GM20000 (cell line): ENCODE results near the gene ADARB2.

Source experiments
- DNase-seq: peaks from one replicate; pipeline ENCODE4 v3.0.0; 2012; ENCODE audit warnings: low spot score
- TF ChIP-seq, protein P1 (sequence below): IDR thresholded peaks from 2 replicates; pipeline ENCODE4 v1.5.1; 2012; ENCODE audit warnings: mild to moderate bottlenecking, control low read depth; ENCODE audit errors: extremely low read depth, missing control alignments

Gene ADARB2

DNA sequence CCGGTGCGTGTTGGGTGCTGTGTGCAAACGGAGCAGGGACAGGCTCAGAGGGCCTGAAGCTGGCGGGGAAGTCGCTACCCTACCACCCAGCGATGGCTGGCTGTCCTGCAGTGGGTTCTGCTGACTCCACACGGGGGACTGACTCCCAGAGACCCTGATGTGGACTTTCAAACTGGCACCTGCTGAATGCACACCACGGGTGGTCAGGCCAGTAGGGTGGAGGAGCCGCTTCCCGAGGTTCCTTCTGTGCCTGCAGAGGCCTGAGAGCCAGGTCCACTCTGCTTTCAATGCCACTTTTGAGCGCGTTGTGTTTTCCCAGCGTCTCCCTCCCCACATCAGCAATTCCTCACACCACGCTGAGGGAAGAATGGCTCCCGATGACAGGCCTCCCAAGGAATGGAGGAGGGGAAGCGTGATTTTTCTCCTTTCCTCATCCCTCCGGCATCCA lies 135.3 kb downstream of the ADARB2 start:
- no peak for DNase-seq
- TF ChIP-seq, protein P1, sequence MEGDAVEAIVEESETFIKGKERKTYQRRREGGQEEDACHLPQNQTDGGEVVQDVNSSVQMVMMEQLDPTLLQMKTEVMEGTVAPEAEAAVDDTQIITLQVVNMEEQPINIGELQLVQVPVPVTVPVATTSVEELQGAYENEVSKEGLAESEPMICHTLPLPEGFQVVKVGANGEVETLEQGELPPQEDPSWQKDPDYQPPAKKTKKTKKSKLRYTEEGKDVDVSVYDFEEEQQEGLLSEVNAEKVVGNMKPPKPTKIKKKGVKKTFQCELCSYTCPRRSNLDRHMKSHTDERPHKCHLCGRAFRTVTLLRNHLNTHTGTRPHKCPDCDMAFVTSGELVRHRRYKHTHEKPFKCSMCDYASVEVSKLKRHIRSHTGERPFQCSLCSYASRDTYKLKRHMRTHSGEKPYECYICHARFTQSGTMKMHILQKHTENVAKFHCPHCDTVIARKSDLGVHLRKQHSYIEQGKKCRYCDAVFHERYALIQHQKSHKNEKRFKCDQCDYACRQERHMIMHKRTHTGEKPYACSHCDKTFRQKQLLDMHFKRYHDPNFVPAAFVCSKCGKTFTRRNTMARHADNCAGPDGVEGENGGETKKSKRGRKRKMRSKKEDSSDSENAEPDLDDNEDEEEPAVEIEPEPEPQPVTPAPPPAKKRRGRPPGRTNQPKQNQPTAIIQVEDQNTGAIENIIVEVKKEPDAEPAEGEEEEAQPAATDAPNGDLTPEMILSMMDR, result no peak

DNA sequence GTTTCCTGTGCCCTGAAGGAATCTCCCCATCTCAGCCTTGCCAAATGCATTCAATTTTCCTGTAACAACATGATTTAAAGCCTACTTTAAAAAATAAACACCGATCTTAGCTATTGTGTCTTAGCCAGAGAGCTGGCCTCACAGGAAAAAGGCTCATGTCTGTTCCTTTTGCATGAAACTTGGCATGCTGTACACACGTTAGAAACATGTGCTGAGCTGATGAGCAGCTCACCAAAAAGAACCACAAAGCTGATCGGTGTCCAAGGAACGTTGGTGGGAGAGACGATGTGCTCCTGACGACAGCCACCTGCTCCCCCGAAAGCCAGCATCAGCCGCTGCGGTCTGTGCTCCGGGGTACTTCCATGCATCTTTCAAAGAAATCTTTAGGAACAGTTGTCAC lies 135.9 kb downstream of the ADARB2 start:
- DNase-seq, result no peak
- TF ChIP-seq, protein P1, result no peak

DNA sequence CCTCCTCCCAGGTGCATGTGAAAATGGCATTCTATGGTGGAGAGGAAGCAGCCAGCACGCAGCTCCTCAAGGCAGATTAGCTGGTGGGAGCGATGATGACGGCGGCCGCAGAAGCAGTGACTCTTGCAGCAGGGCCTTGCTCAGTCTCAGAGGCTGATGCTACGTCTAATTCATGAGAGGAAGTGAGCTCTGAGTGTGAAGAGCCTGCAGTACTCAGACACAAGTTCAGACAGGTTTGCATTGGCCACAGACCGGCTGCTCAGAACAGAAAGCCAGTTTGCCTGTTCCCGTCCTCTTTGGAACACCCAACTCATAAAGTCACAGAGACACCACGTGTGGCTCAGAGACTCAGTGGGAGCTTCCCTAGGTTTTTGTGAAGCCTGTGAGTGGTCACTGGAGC lies 136.5 kb downstream of the ADARB2 start:
- TF ChIP-seq, protein P1, result no peak

DNA sequence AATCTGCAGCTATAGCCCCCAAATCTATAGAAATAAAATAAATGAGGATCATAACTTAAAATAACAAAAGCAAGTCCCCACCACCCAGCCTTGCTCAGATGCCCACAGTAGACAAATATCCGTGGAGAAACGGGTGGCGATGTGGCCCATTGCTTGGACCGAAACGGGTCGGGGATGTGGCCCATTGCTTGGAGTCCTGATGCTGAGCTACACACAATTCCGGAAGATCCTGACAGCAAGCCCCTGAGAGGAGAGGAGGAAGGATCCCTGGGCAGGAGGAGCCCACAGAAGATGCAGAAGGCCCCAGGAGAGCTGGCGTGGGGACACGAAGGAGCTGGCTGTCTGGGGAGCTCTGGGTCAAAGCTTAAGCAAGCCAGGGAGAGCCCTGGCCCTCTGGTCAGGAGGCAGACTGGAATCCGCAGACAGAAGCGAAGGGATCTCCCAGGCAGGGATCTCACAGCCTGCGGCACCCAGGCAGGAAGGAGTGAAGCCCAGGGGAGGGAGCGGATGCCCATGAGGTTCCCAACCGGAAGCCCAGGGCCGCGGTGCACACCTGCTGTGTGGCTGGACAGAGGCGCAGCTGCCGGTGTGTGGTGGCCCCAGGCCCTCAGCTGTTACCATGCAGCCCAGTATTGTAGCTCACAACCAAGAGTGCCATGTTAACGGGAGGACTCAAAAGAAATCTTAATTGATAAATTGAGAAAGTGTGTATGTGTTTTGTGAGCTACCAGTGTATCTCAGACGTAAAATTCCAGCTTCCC lies 138.8 kb downstream of the ADARB2 start:
- TF ChIP-seq, protein P1, result no peak

More for the DNA sequence above, 136.5 kb downstream of the ADARB2 start:
- no peak for DNase-seq

DNA sequence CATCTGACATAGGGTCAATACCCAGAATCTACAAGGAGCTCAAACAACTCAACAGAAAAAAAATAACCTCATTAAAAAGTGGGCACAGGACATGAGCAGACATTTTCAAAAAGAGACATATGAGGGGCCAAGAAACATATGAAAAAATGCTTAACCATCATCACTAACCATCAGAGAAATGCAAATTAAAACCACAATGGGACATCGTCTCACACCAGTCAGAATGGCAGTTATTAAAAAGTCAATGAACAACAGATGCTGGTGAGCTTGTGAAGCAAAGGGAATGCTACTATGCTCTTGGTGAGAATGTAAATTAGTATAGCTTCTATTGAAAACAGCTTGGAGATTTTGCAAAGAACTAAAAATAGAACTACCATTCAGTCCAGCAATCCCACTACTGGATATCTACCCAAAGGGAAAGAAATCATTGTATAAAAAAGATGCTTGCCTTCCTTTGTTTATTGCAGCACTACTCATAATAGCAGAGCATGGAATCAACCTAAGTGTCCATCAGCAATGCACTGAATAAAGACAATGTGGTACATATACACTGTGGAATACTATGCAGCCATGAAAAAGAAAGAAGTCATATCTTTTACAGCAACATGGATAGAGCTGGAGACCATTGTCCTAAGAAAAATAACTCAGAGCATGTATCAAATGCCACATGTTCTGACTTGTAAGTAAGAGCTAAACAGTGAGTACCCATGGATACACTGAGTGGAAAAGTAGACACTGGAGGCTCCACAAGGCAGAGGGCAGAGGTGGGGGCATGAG lies 139.8 kb downstream of the ADARB2 start:
- TF ChIP-seq, protein P1, result no peak
- DNase-seq, result no peak

More for the DNA sequence above, 138.8 kb downstream of the ADARB2 start:
- DNase-seq, result no peak

DNA sequence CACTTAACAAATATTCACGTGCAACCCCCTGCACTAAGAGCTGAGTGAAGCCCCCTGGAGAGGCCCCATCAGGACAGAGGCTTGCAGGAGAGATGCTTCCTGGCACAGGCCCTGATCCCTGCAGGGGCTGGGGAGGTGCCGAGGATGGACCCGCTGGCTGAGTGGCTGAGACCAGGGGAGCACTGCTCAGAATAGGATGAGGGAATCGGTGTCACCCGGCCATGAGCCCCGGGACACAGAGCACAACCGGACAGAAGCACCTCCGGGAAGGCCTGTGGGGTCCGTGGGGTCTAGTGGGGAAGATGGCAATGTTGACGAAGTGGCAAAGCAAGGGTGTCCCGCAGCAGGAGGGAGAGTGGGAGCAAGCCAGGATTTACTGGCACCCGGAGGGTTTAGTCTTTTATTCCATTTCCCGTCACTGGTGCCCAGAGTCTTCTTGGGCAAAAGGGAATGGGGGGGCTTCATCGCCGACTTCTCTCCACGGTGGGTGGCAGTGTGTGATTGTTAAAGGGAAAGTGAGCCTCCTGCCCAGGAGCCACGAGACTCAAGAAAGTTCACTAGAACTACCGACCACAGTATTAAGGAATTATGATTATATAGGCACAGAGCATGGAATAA lies 140.7 kb downstream of the ADARB2 start:
- TF ChIP-seq, protein P1, result no peak
- DNase-seq, result no peak

DNA sequence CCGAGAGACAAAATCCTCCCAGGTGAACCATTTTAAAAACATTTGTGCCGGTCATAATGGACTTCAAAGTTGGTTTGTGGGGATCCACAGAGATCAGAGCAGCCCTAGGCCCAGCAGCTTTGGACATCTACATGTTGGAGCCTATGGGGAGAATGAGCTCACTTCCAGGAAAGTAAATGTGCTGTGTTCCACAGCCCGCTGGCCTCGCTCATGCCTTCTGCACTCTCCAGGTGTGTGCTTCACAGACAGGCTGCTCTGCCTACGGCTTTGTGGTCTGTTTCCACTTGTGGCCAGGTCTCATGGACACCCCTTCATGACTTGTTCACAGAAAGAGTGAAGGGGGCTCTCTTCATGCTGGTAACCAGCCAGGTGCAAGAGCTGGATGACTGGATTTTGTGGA lies 141.6 kb downstream of the ADARB2 start:
- no peak for DNase-seq
- TF ChIP-seq, protein P1, result no peak
